GM12878 (cell line): Measurements from ENCODE around the gene TK2. TPM values are rescaled to one million over a fixed set of nuclear protein-coding genes. Genes with fewer than 3 reads are reported as not detected.
"Not testable (repeated sequence)": the region's sequence is repeated elsewhere in the genome, so short reads cannot be mapped to it uniquely, and the experiment has no call there.

ENCODE experiments used
- ATAC-seq: fragments of 200-7000 bp; cut with Tn5 transposase; 3 replicates; pipeline ENCODE4 v1.9.1; 2020; ENCODE audit warnings: mild to moderate bottlenecking, moderate library complexity
- BruUV-seq: library from RNA; stranded (reverse); fragments of 400-500 nt; replicated peaks from 2 replicates; lab custom pipeline; 2021; lab: Mats Ljungman, UMichigan
- CTCF ChIA-PET: fragments of 300-600 bp; sonication (Branson Sonifier 250); formaldehyde crosslinking; extraction: SDS; loops from one replicate; lab custom pipeline; 2021; ENCODE audit warnings: inconsistent platforms; lab: Yijun Ruan, JAX
- POLR2A ChIA-PET: fragments of 350-600 bp; formaldehyde crosslinking; extraction: SDS; loops from one replicate; lab custom pipeline; 2021; ENCODE audit warnings: inconsistent platforms; lab: Charles Lee
- RAD21 ChIA-PET: fragments of 300-600 bp; sonication (Branson Sonifier 250); formaldehyde crosslinking; loops from one replicate; lab custom pipeline; 2023; ENCODE audit warnings: antibody characterized with exemption; ENCODE audit not compliant: unreplicated experiment; lab: Charles Lee
- SMC1A ChIA-PET: fragments of 300-600 bp; sonication (Branson Sonifier 250); formaldehyde crosslinking; loops from one replicate; lab custom pipeline; 2023; ENCODE audit not compliant: unreplicated experiment, uncharacterized antibody; lab: Charles Lee
- DNase-seq: peaks from one replicate; pipeline ENCODE4 v3.0.0-alpha.2; 2011; ENCODE audit warnings: low read depth, low spot score
- FAIRE-seq: peaks from 3 replicates; lab custom pipeline; 2011; peaks lifted over from hg19 to GRCh38; lab: Jason Lieb, UNC
- H2AFZ ChIP-seq: 2 replicates; pipeline ENCODE4 v1.6.0; 2011; ENCODE audit warnings: low read depth, low read length, control low read depth; ENCODE audit not compliant: control insufficient read depth
- H3K27ac ChIP-seq: 2 replicates; pipeline ENCODE4 v1.5.1; 2011; ENCODE audit warnings: control low read depth; ENCODE audit not compliant: control insufficient read depth, insufficient read depth
- H3K27me3 ChIP-seq, 2 experiments: replicated peaks in 1 of 2; 2 replicates each; pipeline versions ENCODE4 v1.6.0 to v1.6.1; 2011; ENCODE audit warnings: low read length in 1 of 2; ENCODE audit not compliant: control insufficient read depth in 2 of 2, insufficient read depth in 2 of 2
- H3K36me3 ChIP-seq, 2 experiments: 2 replicates each; pipeline ENCODE4 v1.5.1; 2011; ENCODE audit warnings: low read length in 1 of 2; ENCODE audit not compliant: control insufficient read depth in 2 of 2, insufficient read depth in 2 of 2
- H3K4me1 ChIP-seq: 2 replicates; pipeline ENCODE4 v1.6.1; 2011; ENCODE audit warnings: mild to moderate bottlenecking, low read length, moderate library complexity, mixed read lengths; ENCODE audit not compliant: control insufficient read depth, insufficient read depth
- H3K4me2 ChIP-seq: 2 replicates; pipeline ENCODE4 v1.6.0; 2011; ENCODE audit warnings: control low read depth; ENCODE audit not compliant: control insufficient read depth, insufficient read depth
- H3K4me3 ChIP-seq: fragments of 200-600 bp; sonication (generic); 2 replicates; pipeline ENCODE4 v1.5.1; 2016
- H3K79me2 ChIP-seq: 2 replicates; pipeline ENCODE4 v1.6.0; 2011; ENCODE audit warnings: low read length; ENCODE audit not compliant: control insufficient read depth, insufficient read depth
- H3K9ac ChIP-seq: 2 replicates; pipeline ENCODE4 v1.8.0; 2011; ENCODE audit warnings: low read length, control low read depth, mixed read lengths; ENCODE audit not compliant: control insufficient read depth, insufficient read depth
- H3K9me3 ChIP-seq: replicated peaks from 3 replicates; pipeline ENCODE4 v1.5.1; 2011; ENCODE audit warnings: mild to moderate bottlenecking, low read length; ENCODE audit not compliant: control insufficient read depth, insufficient read depth
- H4K20me1 ChIP-seq: 2 replicates; pipeline ENCODE4 v1.6.0; 2011; ENCODE audit not compliant: control insufficient read depth, insufficient read depth
- CHD1 ChIP-seq: IDR thresholded peaks from 2 replicates; pipeline ENCODE4 v1.6.1; 2012; ENCODE audit warnings: low read depth, low read length, improper control_type of control experiment
- CTCF ChIP-seq, 3 experiments: IDR thresholded peaks in 2 of 3; conservative IDR thresholded peaks in 1 of 3; 2 replicates each; pipeline ENCODE4 v1.5.1; 2011; ENCODE audit warnings: low read depth in 3 of 3, low read length in 3 of 3, mild to moderate bottlenecking in 3 of 3, control low read depth in 2 of 3, moderate library complexity in 2 of 3, inconsistent platforms in 1 of 3, mixed read lengths in 1 of 3; ENCODE audit not compliant: control insufficient read depth in 2 of 3, insufficient read depth in 1 of 3; ENCODE audit errors: extremely low read depth in 1 of 3
- HDAC6 ChIP-seq: fragments of 200-600 bp; sonication (generic); IDR thresholded peaks from one replicate; pipeline ENCODE4 v1.8.0; 2017; ENCODE audit warnings: antibody characterized with exemption; ENCODE audit not compliant: unreplicated experiment
- MYC ChIP-seq: IDR thresholded peaks from 2 replicates; pipeline ENCODE4 v1.6.1; 2011; ENCODE audit warnings: mild to moderate bottlenecking, low read length, moderate library complexity, inconsistent platforms; ENCODE audit not compliant: insufficient read depth, insufficient replicate concordance, insufficient read length, severe bottlenecking
- POU2F2 ChIP-seq: IDR thresholded peaks from 3 replicates; pipeline ENCODE4 v1.6.1; 2011; ENCODE audit warnings: low read depth, mild to moderate bottlenecking, low read length, borderline replicate concordance
- RAD21 ChIP-seq: IDR thresholded peaks from 2 replicates; pipeline ENCODE4 v1.6.1; 2011; ENCODE audit warnings: mild to moderate bottlenecking, low read depth, low read length, moderate library complexity; ENCODE audit not compliant: insufficient read depth
- SIX5 ChIP-seq: IDR thresholded peaks from 2 replicates; pipeline ENCODE4 v1.6.1; 2011; ENCODE audit warnings: mild to moderate bottlenecking, low read depth, low read length, moderate library complexity; ENCODE audit not compliant: severe bottlenecking
- SMARCA5 ChIP-seq: fragments of 450-650 bp; IDR thresholded peaks from 2 replicates; pipeline ENCODE4 v1.6.1; 2017; ENCODE audit warnings: mild to moderate bottlenecking
- SMC3 ChIP-seq: IDR thresholded peaks from 2 replicates; pipeline ENCODE4 v1.6.1; 2011; ENCODE audit warnings: low read length, improper control_type of control experiment, borderline replicate concordance
- SREBF1 ChIP-seq: IDR thresholded peaks from 2 replicates; pipeline ENCODE4 v1.6.1; 2012; ENCODE audit warnings: mild to moderate bottlenecking, low read length
- SUZ12 ChIP-seq: fragments of 200-600 bp; sonication (generic); IDR thresholded peaks from one replicate; pipeline ENCODE4 v1.6.1; 2018; ENCODE audit warnings: antibody characterized with exemption, mild to moderate bottlenecking; ENCODE audit not compliant: unreplicated experiment
- WGBS: methylation state at CpG from one replicate; pipeline ENCODE4 v1.1.6; 2016; ENCODE audit warnings: low lambda C conversion rate; ENCODE audit not compliant: insufficient replicate concordance, insufficient coverage; ENCODE audit errors: missing lambda C conversion rate; 5-methylcytosine and 5-hydroxymethylcytosine counted together
- in situ Hi-C: fragments of 300-500 bp; cut with MboI; formaldehyde crosslinking; loops from 9 replicates; pipeline ENCODE4 v1.14.3; 2018; ENCODE audit warnings: mixed read lengths
- intact Hi-C: fragments of 100-400 bp; cut with micrococcal nuclease; formaldehyde crosslinking; loops from one replicate; pipeline ENCODE4 v1.14.2; 2022; ENCODE audit not compliant: unreplicated experiment
- polyA plus RNA-seq, 11 experiments: library from polyadenylated mRNA; depleted of rRNA in 4 of 11; unstranded in 6 of 11; stranded (reverse) in 5 of 11; fragments of >200 nt; fragmentation: Nextera tagmentation in 4 of 11; fragmentation: Illumina TruSeq in 1 of 11; extraction: Ambion mirVana in 4 of 11; extraction: Trizol in 1 of 11; gene quantifications; 1 replicate in 1 of 11; 2 replicates in 10 of 11; pipeline versions ENCODE4 v1.2.1 to v1.2.3, GENCODE V29; 2011 to 2016; ENCODE audit warnings: inconsistent platforms in 2 of 11, missing spikeins in 2 of 11, low read depth in 1 of 11
- total RNA-seq, 4 experiments: library from RNA; depleted of rRNA in 3 of 4; stranded (reverse); fragments of >200 nt in 3 of 4; fragmentation: Illumina TruSeq in 1 of 4; extraction: Trizol in 1 of 4; gene quantifications; 2 replicates each; pipeline versions ENCODE4 v1.2.1 to v1.2.3, GENCODE V29; 2013 to 2021

TK2 gene
- total and polyA plus RNA-seq, 10 of the 15 experiments (the other 5 are each of a cell fraction or from before 2014, with no cell fraction given): 1.3 to 12.4 (median 3.0) TPM

GRCh38 chr16:66515596-66516508 is 34.1 kb downstream of the TK2 start:
- Histone ChIP-seq H3K4me2 (peak overlapping the region; percentile 99), H3K4me1 (peaks cover 38% of the 10 kb centered on the region), H3K27me3 (no peaks in the 10 kb centered on the region), H3K9me3 (no peaks in the 10 kb centered on the region), H3K9ac (no peak overlapping the region), H3K79me2 (no peaks in the 10 kb centered on the region), H2AFZ (no peak overlapping the region), H3K27ac (no peak overlapping the region), H3K4me3 (no peak overlapping the region; the same call in 1 of the 2 replicates), H4K20me1 (no peaks in the 10 kb centered on the region), H3K36me3 (no peaks in the 10 kb centered on the region; a peak in 1 of 4 replicates)
- ChIA-PET POLR2A (interaction anchor here (0.7 to 1.2 kb wide), 4 partner anchors 9 to 45 kb away, joined by 3 to 4 read pairs (median 3); no protein-coding TSS in a partner anchor), SMC1A (interaction anchor here (0.7 to 1.3 kb wide), 4 partner anchors 33 to 95 kb away, joined by 3 to 7 read pairs (median 4); partner anchors contain the start of gene CKLF), RAD21 (interaction anchor here (0.6 to 1.5 kb wide), 8 partner anchors 9 to 109 kb away, joined by 3 to 8 read pairs (median 4); partner anchors contain the start of gene CKLF), CTCF (interaction anchor here (0.8 to 1.3 kb wide), 13 partner anchors 29 to 158 kb away, joined by 3 to 6 read pairs (median 3); no protein-coding TSS in a partner anchor)
- WGBS: 60% methylated on average over 12 of the region's 12 CpGs
- FAIRE-seq: peak; percentile 38
- in situ Hi-C loops: no loop called here
- intact Hi-C loops: loop anchor here (2.0 kb wide), 2 partner anchors 33 to 89 kb away; partner anchors contain the start of gene CMTM3
- TF ChIP-seq SMC3: peak; percentile 24; the same call in 1 of the 2 replicates
- TF ChIP-seq RAD21: peak; percentile 58
- no peak for TF ChIP-seq SIX5
- TF ChIP-seq SMARCA5: 0 out of 2 replicates have a peak, but pooled peaks have one; percentile 59
- peak; percentile 59; the same call in 1 of the 3 replicates for TF ChIP-seq POU2F2
- TF ChIP-seq MYC: no peak
- no peak for TF ChIP-seq CHD1
- no peak for TF ChIP-seq SREBF1
- no peak for TF ChIP-seq HDAC6
- TF ChIP-seq SUZ12: no peak
- peak; percentile 35 to 39 (median 36); a peak in 5 of 6 replicates for TF ChIP-seq CTCF (IDR thresholded peaks at IDR 0.05 in 2 of 3, conservative IDR thresholded peaks at IDR 0.05 in 1 of 3; ENCODE audit: control insufficient read depth in 2 of 3, extremely low read depth in 1 of 3, insufficient read depth in 1 of 3, low read depth in 3 of 3, low read length in 3 of 3)
- peak; percentile 26; the same call in 2 of the 3 replicates for ATAC-seq
- no TSS peak for BruUV-seq
- DNase-seq: no peak

- ChIA-PET RAD21 (interaction anchor here (0.7 to 1.5 kb wide), 6 partner anchors 10 to 108 kb away, joined by 3 to 8 read pairs (median 5); partner anchors contain the start of gene CKLF), SMC1A (interaction anchor here (0.7 to 1.3 kb wide), 4 partner anchors 32 to 94 kb away, joined by 3 to 7 read pairs (median 4); partner anchors contain the start of gene CKLF), CTCF (interaction anchor here (0.8 to 1.3 kb wide), 12 partner anchors 28 to 158 kb away, joined by 3 to 6 read pairs (median 3); no protein-coding TSS in a partner anchor), POLR2A (interaction anchor here (0.7 to 1.2 kb wide), 4 partner anchors 9 to 45 kb away, joined by 3 to 4 read pairs (median 3); no protein-coding TSS in a partner anchor)
- ATAC-seq, H3K36me3 ChIP-seq, FAIRE-seq, H3K4me2 ChIP-seq, intact Hi-C loops, H3K79me2 ChIP-seq, H3K27me3 ChIP-seq, H3K4me3 ChIP-seq, DNase-seq, H3K9ac ChIP-seq, H3K9me3 ChIP-seq, BruUV-seq, H2AFZ ChIP-seq, H4K20me1 ChIP-seq, H3K27ac ChIP-seq, in situ Hi-C loops: not testable (repeated sequence)
- peaks cover 30% of the 10 kb centered on the region for H3K4me1 ChIP-seq
- WGBS: 81% methylated on average over 9 of the region's 10 CpGs
These were observed 34.8 kb downstream of the TK2 start for GRCh38 chr16:66514980-66515595.
